IMR-90 (cell line): ENCODE measurements around the gene IFT81. TPM values are rescaled to one million over a fixed set of nuclear protein-coding genes. Genes with fewer than 3 reads are reported as not detected.

Experiments
- ATAC-seq: fragments of 200-7000 bp; cut with Tn5 transposase; 2 replicates; pipeline ENCODE4 v1.9.1; 2020; ENCODE audit warnings: low read depth, mild to moderate bottlenecking, moderate library complexity
- BruUV-seq: library from RNA; stranded (reverse); fragments of 400-500 nt; replicated peaks from 2 replicates; lab custom pipeline; 2021; lab: Mats Ljungman, UMichigan
- CTCF ChIA-PET: fragments of 300-600 bp; formaldehyde crosslinking; extraction: SDS; loops from one replicate; lab custom pipeline; 2021; ENCODE audit warnings: antibody characterized with exemption; lab: Yijun Ruan, JAX
- POLR2A ChIA-PET: fragments of 300-600 bp; sonication (Branson Sonifier 250); formaldehyde crosslinking; loops from one replicate; lab custom pipeline; 2022; ENCODE audit warnings: antibody characterized with exemption; ENCODE audit not compliant: unreplicated experiment; lab: Charles Lee
- DNase-seq: peaks from one replicate; pipeline ENCODE4 v3.0.0; 2013
- H2AFZ ChIP-seq: replicated peaks from 2 replicates; pipeline ENCODE3; 2013; ENCODE audit warnings: low read length, mild to moderate bottlenecking; ENCODE audit not compliant: poor library complexity
- H2AK5ac ChIP-seq: 2 replicates; pipeline ENCODE4 v1.6.1; 2013; ENCODE audit warnings: low read depth, low read length, inconsistent platforms
- H2AK9ac ChIP-seq: replicated peaks from 2 replicates; pipeline ENCODE3; 2013; ENCODE audit warnings: mild to moderate bottlenecking, low read depth, low read length, moderate library complexity; ENCODE audit not compliant: poor library complexity
- H2BK120ac ChIP-seq: 2 replicates; pipeline ENCODE4 v1.6.1; 2013; ENCODE audit warnings: low read depth, low read length, inconsistent platforms
- H2BK15ac ChIP-seq: 3 replicates; pipeline ENCODE4 v1.6.1; 2013; ENCODE audit warnings: low read depth, low read length, inconsistent platforms
- H2BK20ac ChIP-seq: 2 replicates; pipeline ENCODE4 v1.6.1; 2013; ENCODE audit warnings: low read depth, mild to moderate bottlenecking, inconsistent platforms, low read length, moderate library complexity
- H2BK5ac ChIP-seq: 2 replicates; pipeline ENCODE4 v1.6.1; 2013; ENCODE audit warnings: mild to moderate bottlenecking, low read depth, low read length, inconsistent platforms; ENCODE audit not compliant: poor library complexity, severe bottlenecking
- H3K14ac ChIP-seq: replicated peaks from 2 replicates; pipeline ENCODE4 v1.6.1; 2013; ENCODE audit warnings: low read depth, low read length, inconsistent platforms
- H3K18ac ChIP-seq: 2 replicates; pipeline ENCODE4 v1.6.1; 2013; ENCODE audit warnings: low read depth, low read length, control low read depth
- H3K23ac ChIP-seq: 2 replicates; pipeline ENCODE4 v1.6.1; 2013; ENCODE audit warnings: low read depth, low read length, inconsistent platforms
- H3K27ac ChIP-seq: 2 replicates; pipeline ENCODE4 v1.5.1; 2013; ENCODE audit warnings: mild to moderate bottlenecking, control low read depth, low read length; ENCODE audit not compliant: insufficient read depth
- H3K27me3 ChIP-seq: 2 replicates; pipeline ENCODE4 v1.6.1; 2013; ENCODE audit warnings: low read length; ENCODE audit not compliant: control insufficient read depth, insufficient read depth
- H3K36me3 ChIP-seq: 2 replicates; pipeline ENCODE4 v1.6.1; 2013; ENCODE audit warnings: low read length, mixed read lengths; ENCODE audit not compliant: control insufficient read depth, insufficient read depth
- H3K4ac ChIP-seq: 2 replicates; pipeline ENCODE4 v1.6.1; 2013; ENCODE audit warnings: low read depth, low read length, inconsistent platforms
- H3K4me1 ChIP-seq: 2 replicates; pipeline ENCODE4 v1.6.1; 2013; ENCODE audit warnings: low read length, mixed read lengths; ENCODE audit not compliant: control insufficient read depth, insufficient read depth
- H3K4me2 ChIP-seq: 2 replicates; pipeline ENCODE4 v1.6.1; 2013; ENCODE audit warnings: low read depth, mild to moderate bottlenecking, control low read depth, low read length, moderate library complexity
- H3K4me3 ChIP-seq: 2 replicates; pipeline ENCODE4 v1.5.1; 2013; ENCODE audit warnings: low read depth, mild to moderate bottlenecking, control low read depth, low read length, moderate library complexity; ENCODE audit not compliant: insufficient read depth
- H3K56ac ChIP-seq: 2 replicates; pipeline ENCODE4 v1.6.1; 2013; ENCODE audit warnings: low read length, inconsistent platforms; ENCODE audit not compliant: insufficient read depth; ENCODE audit errors: extremely low read depth
- H3K79me1 ChIP-seq, 2 experiments: 2 replicates each; pipeline ENCODE4 v1.6.1; 2013; ENCODE audit warnings: low read length in 2 of 2, inconsistent platforms in 1 of 2, low read depth in 1 of 2
- H3K9ac ChIP-seq: 2 replicates; pipeline ENCODE4 v1.6.1; 2013; ENCODE audit warnings: low read depth, low read length, control low read depth
- H3K9me1 ChIP-seq: 2 replicates; pipeline ENCODE4 v1.6.1; 2013; ENCODE audit warnings: low read length, inconsistent platforms; ENCODE audit not compliant: insufficient read depth
- H3K9me3 ChIP-seq: 2 replicates; pipeline ENCODE4 v1.6.1; 2013; ENCODE audit warnings: low read length; ENCODE audit not compliant: control insufficient read depth, insufficient read depth
- H4K20me1 ChIP-seq: 2 replicates; pipeline ENCODE4 v1.6.1; 2013; ENCODE audit warnings: low read length, inconsistent platforms; ENCODE audit not compliant: insufficient read depth
- H4K5ac ChIP-seq: 2 replicates; pipeline ENCODE4 v1.6.1; 2013; ENCODE audit warnings: mild to moderate bottlenecking, low read depth, low read length, control low read depth
- H4K8ac ChIP-seq, 2 experiments: 2 replicates each; pipeline ENCODE4 v1.6.1; 2013; ENCODE audit warnings: low read depth in 2 of 2, low read length in 2 of 2, control low read depth in 1 of 2, inconsistent platforms in 1 of 2
- H4K91ac ChIP-seq: 2 replicates; pipeline ENCODE4 v1.6.1; 2013; ENCODE audit warnings: low read depth, low read length, inconsistent platforms; ENCODE audit not compliant: insufficient read depth
- FOS ChIP-seq: fragments of 150-350 bp; IDR thresholded peaks from 2 replicates; pipeline ENCODE4 v1.6.1; 2016; ENCODE audit warnings: low read depth, low read length
- MAFK ChIP-seq: IDR thresholded peaks from 2 replicates; pipeline ENCODE4 v1.6.1; 2012; ENCODE audit warnings: low read depth, low read length, improper control_type of control experiment
- MAZ ChIP-seq: IDR thresholded peaks from 2 replicates; pipeline ENCODE4 v1.6.1; 2012; ENCODE audit warnings: low read depth, mild to moderate bottlenecking, low read length, improper control_type of control experiment, moderate library complexity, borderline replicate concordance
- NFE2L2 ChIP-seq: fragments of 150-350 bp; IDR thresholded peaks from 2 replicates; pipeline ENCODE4 v1.6.1; 2016; ENCODE audit warnings: low read depth, mild to moderate bottlenecking, low read length
- RAD21 ChIP-seq: IDR thresholded peaks from 2 replicates; pipeline ENCODE4 v1.6.1; 2012; ENCODE audit warnings: low read length, improper control_type of control experiment
- RCOR1 ChIP-seq: IDR thresholded peaks from 2 replicates; pipeline ENCODE4 v1.6.1; 2012; ENCODE audit warnings: mild to moderate bottlenecking, low read length, improper control_type of control experiment; ENCODE audit not compliant: insufficient replicate concordance
- RFX5 ChIP-seq: IDR thresholded peaks from 2 replicates; pipeline ENCODE4 v1.8.0; 2012; ENCODE audit warnings: low read depth, mild to moderate bottlenecking, low read length, moderate library complexity
- SMC3 ChIP-seq: fragments of 150-350 bp; IDR thresholded peaks from 2 replicates; pipeline ENCODE4 v1.6.1; 2016; ENCODE audit warnings: low read depth, mild to moderate bottlenecking, antibody characterized with exemption, low read length, moderate library complexity
- WGBS, 2 experiments: methylation state at CpG; one replicate each; pipeline versions ENCODE4 v1.1.5 to v1.1.7; 2013; ENCODE audit warnings: missing lambda C conversion rate in 2 of 2; ENCODE audit not compliant: insufficient read length in 1 of 2; ENCODE audit errors: extremely low coverage in 2 of 2; 5-methylcytosine and 5-hydroxymethylcytosine counted together
- dilution Hi-C: fragments of 300-500 bp; cut with HindIII; formaldehyde crosslinking; loops from one replicate; pipeline ENCODE4 v1.14.3; 2018; ENCODE audit warnings: low sequenced_read_pairs; ENCODE audit not compliant: unreplicated experiment
- in situ Hi-C: fragments of 300-500 bp; cut with MboI; formaldehyde crosslinking; loops from 3 replicates; pipeline ENCODE4 v1.14.3; 2019; ENCODE audit warnings: low sequenced_read_pairs, inconsistent platforms, mixed read lengths
- intact Hi-C: fragments of 100-400 bp; cut with micrococcal nuclease; formaldehyde crosslinking; loops from 2 replicates; pipeline ENCODE4 v1.10.0; 2022
- polyA plus RNA-seq, 3 experiments: library from polyadenylated mRNA; depleted of rRNA; stranded (reverse); fragments of >200 nt; gene quantifications; 2 replicates each; pipeline ENCODE4 v1.2.3, GENCODE V29; 2012; ENCODE audit warnings: low replicate concordance in 1 of 3
- total RNA-seq: library from RNA; depleted of rRNA; stranded (reverse); fragments of >200 nt; gene quantifications from 2 replicates; pipeline ENCODE4 v1.2.3, GENCODE V29; 2012
- TF ChIP-seq, protein P1 (sequence below): fragments of 150-350 bp; IDR thresholded peaks from 2 replicates; pipeline ENCODE4 v1.6.1; 2016; ENCODE audit warnings: low read depth, mild to moderate bottlenecking, low read length, moderate library complexity, borderline replicate concordance
- TF ChIP-seq, protein P2 (sequence below): fragments of 150-350 bp; IDR thresholded peaks from 2 replicates; pipeline ENCODE4 v1.6.1; 2017; ENCODE audit warnings: mild to moderate bottlenecking, antibody characterized with exemption, low read length, low read depth

IFT81 gene
- total and polyA plus RNA-seq, 2 of the 4 experiments (the other 2 are of a cell fraction): 6.1 to 8.1 TPM

DNA sequence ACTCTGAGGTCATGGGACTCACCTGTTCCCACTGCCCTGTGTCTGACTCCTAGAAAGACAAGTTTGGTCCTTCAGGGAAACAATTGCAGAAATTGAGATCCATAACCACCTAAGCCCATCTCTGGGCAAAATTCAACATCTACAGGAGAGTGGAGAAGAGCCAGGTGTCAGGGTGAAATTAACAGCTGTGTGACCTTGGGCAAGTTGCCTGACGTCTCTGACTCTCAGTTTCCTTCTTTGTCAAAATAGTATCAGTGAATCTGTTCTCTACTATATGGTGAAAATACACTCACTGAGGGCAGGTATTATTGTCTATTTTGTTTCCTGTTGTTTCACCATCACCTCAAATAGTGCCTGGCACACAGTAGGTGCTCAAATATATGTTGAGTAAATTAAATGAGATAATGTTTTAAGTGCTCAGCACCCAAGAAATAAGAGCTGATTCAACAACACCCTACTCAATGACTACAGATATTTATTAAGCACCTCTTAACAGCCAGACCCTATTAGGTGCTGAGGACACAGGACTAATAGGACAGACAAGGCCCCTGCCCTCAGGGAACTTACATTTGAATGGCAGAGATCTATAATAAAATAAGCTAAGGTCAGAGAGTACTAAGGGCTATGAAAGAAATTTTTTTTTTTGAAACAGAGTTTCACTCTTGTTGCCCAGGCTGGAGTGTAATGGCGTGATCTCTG lies 14.2 kb upstream of the IFT81 start:
- Histone ChIP-seq H3K4ac (peak overlapping the region; percentile 99), H3K56ac (peak overlapping the region; percentile 87), H3K18ac (peak overlapping the region; percentile 95), H2AK5ac (peak overlapping the region; percentile 94), H4K20me1 (no peaks in the 10 kb centered on the region), H3K9ac (peak overlapping the region; percentile 85), H4K8ac (peak overlapping the region; percentile 88 to 95), H3K23ac (peak overlapping the region; percentile 76), H2AK9ac (peak overlapping the region; percentile 88), H3K4me1 (peaks cover 31% of the 10 kb centered on the region), H3K27me3 (no peaks in the 10 kb centered on the region), H3K36me3 (no peaks in the 10 kb centered on the region), H3K9me1 (peaks cover 22% of the 10 kb centered on the region), H2BK20ac (peak overlapping the region; percentile 92), H4K91ac (peak overlapping the region; percentile 96), H3K79me1 (peaks cover 0 to 4% of the 10 kb centered on the region in 2 experiments; a peak in 1 of 4 replicates), H3K4me2 (peak overlapping the region; percentile 67), H2AFZ (peak overlapping the region; percentile 82), H4K5ac (peak overlapping the region; percentile 95), H3K4me3 (no peak overlapping the region), H3K27ac (peak overlapping the region; percentile 96), H2BK15ac (peak overlapping the region; percentile 96), H3K14ac (peak overlapping the region; percentile 96), H3K9me3 (peaks cover 4% of the 10 kb centered on the region; the same call in 1 of the 2 replicates), H2BK120ac (peak overlapping the region; percentile 99), H2BK5ac (peak overlapping the region; percentile 99)
- in situ Hi-C loops (no loop called here), intact Hi-C loops (loop anchor here (10.0 kb wide), 1 partner anchor 205 kb away; no protein-coding TSS in a partner anchor), dilution Hi-C loops (no loop called here)
- TF ChIP-seq MAFK (no peak), RCOR1 (no peak), SMC3 (no peak), RAD21 (no peak), FOS (no peak), MAZ (no peak), NFE2L2 (no peak), RFX5 (no peak)
- TF ChIP-seq, protein P1, sequence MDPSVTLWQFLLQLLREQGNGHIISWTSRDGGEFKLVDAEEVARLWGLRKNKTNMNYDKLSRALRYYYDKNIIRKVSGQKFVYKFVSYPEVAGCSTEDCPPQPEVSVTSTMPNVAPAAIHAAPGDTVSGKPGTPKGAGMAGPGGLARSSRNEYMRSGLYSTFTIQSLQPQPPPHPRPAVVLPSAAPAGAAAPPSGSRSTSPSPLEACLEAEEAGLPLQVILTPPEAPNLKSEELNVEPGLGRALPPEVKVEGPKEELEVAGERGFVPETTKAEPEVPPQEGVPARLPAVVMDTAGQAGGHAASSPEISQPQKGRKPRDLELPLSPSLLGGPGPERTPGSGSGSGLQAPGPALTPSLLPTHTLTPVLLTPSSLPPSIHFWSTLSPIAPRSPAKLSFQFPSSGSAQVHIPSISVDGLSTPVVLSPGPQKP: no peak
- TF ChIP-seq, protein P2, sequence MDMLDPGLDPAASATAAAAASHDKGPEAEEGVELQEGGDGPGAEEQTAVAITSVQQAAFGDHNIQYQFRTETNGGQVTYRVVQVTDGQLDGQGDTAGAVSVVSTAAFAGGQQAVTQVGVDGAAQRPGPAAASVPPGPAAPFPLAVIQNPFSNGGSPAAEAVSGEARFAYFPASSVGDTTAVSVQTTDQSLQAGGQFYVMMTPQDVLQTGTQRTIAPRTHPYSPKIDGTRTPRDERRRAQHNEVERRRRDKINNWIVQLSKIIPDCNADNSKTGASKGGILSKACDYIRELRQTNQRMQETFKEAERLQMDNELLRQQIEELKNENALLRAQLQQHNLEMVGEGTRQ: no peak
- no TSS peak for BruUV-seq
- POLR2A ChIA-PET: no interaction called here
- no CpG with 5 or more reads among the region's 2 CpGs for whole genome bisulfite sequencing, 2 experiments
- no peak for ATAC-seq
- CTCF ChIA-PET: interaction anchor here (0.8 kb wide), 1 partner anchor 9 kb away, joined by 4 read pairs; no protein-coding TSS in a partner anchor
- DNase-seq: no peak
